Adrenal gland (tissue), 5 donors: ENCODE data around the gene ARHGAP22.

Experiments
- CTCF ChIP-seq, 6 experiments: fragments of 450-650 bp in 4 of 6; fragments of 200-600 bp in 2 of 6; sonication (generic) in 1 of 6; IDR thresholded peaks; 1 replicate in 5 of 6; 2 replicates in 1 of 6; pipeline versions ENCODE4 v1.5.1 to v1.8.0; 2016 to 2021; ENCODE audit warnings: antibody characterized with exemption in 6 of 6, mild to moderate bottlenecking in 2 of 6, moderate library complexity in 1 of 6
- POLR2A ChIP-seq, 2 donors: fragments of 450-650 bp; IDR thresholded peaks; one replicate each; pipeline ENCODE4 v1.6.1; 2017; ENCODE audit warnings: antibody characterized with exemption in 2 of 2, mild to moderate bottlenecking in 2 of 2, moderate library complexity in 1 of 2
- donor health status: DM: no; HTN: no; CAD: no.

- TF ChIP-seq CTCF (IDR thresholded peaks at IDR 0.05): no peak
- TF ChIP-seq POLR2A (IDR thresholded peaks at IDR 0.05): no peak
Measured at GRCh38 chr10:48501226-48501625, 103.6 kb downstream of the ARHGAP22 start.
